ENCODE data around the gene TRHDE.
"Not testable (repeated sequence)": the region's sequence is repeated elsewhere in the genome, so short reads cannot be mapped to it uniquely, and the experiment has no call there.

The TRHDE gene

DNA sequence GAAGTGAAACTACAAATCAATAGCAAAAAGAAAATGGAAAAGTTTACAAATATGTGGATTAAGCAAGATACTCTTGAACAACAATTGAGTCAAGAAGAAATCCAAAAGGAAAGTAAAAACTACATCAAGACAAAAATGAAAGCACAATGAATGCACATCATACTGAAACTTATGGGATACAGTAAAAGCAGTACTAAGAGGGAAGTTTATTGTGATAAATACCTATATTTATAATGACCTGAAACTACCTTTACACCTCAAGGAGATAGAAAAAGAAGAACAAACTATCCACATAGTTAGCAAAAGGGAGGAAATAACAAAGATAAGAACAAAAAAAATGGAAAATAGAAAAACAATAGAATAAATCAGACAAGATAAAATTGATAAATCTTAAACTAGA lies 375.0 kb downstream of the TRHDE start:
- DNase-seq: no peak

DNA sequence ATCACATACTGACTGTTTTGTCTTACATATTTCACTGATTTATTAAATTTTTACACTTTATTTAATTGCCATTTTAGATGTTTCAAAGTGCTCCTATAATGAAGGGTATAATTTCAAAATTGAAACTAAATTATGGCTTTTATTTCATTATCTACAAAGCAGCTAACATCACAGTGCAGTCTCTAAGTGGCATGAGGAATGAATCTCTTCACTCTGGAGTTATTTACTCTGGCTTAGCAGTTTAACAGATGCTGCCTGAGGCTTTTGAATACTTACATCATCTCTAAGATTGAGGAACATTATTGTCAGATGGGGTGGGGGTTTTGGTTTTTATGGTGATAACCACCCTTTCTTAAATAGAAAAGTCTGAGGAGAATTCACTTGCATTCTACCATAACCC lies 386.4 kb downstream of the TRHDE start:
- DNase-seq: no peak

DNA sequence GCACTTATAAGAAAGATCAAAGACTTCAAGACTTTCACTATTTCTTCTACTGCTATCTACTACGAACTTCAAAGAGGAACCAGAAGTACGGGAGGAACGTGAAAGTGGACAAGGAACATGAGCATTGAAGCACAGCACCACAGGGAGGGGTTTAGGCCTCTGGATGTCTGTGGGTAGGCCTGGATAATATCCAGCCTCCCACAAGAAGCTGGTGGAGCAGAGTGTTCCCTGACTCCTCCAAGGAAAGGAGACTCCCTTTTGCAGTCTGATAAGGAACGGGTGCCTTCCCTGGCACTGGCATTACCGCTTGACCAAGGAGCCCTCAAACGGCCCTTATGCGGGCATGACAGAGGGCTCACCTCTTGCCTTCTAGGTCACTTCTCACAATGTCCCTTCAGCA lies 388.0 kb downstream of the TRHDE start:
- DNase-seq: not testable (repeated sequence)

DNA sequence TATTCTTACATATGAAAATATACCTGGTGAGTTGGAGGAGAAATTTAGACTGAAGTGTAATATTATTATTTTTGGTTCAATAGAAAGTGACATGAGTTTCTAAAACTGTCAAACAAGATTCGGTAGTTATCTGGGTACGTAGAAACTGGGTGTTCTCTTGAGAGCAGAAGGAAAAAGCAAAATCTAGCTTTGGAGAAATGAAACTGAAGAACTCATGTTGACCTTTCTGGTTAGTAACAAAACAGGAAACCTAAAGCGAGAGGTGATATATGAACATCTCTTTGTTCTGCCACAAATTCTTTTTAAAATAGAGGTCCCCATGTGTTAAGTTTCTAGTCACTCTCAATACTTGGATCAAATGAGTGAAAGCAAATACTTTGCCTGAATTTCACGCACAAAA lies 401.7 kb downstream of the TRHDE start:
- no peak for DNase-seq

DNA sequence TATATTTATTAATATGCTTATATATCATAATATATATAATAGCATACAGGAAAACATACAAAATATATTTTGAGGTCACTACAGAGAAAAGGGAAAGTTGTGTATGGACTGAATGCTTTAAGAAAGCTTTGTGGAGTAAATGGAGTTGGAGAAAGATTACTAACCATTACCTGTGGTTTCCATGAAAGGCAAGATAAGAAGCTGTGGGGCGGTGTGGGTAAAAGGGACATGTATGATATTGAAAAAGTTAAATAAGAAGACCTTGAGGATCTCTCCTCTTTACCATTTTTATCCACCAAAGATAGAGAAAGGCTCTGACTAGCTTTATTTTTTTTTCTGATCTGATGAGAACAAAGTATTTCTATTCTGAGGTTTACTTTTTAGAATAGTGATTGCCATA lies 404.4 kb downstream of the TRHDE start:
- no peak for DNase-seq

DNA sequence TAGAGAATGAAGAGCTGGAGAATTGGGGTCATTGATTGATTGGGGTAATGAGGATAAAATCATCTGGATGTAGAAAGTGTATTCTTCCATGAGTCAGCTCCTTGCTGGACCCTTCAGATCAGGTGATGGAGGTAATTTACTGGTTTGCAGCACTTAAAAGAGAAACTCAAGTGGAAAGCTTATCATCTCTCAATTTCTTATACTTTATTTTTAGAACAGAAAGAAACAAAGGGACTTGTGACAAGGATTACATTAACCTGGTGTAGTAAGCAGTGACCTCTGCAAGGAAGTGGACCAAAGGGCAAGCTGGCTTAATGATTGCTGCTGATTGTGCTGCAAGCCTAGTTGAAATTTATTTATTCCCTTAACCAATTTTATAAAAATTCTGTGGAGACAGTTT lies 405.0 kb downstream of the TRHDE start:
- no peak for DNase-seq

DNA sequence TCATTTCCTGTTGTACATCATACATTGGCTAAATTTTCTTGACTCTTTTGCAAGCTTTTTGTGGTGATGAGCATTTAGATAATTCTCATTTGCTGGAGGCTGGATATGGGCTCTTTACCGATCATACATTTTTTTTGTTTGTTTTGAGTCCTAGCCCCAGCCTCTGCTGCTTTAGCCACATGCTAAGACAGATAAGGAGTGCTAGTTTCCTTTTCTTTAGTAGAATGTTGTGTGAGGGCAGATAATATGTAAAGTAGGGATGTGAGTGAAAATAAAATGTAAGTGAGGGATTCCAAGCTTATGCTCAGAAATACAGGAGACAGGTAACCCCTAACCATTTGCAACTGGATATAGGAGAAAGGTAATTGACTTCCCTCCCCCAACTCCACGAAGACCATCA lies 405.7 kb downstream of the TRHDE start:
- no peak for DNase-seq

DNA sequence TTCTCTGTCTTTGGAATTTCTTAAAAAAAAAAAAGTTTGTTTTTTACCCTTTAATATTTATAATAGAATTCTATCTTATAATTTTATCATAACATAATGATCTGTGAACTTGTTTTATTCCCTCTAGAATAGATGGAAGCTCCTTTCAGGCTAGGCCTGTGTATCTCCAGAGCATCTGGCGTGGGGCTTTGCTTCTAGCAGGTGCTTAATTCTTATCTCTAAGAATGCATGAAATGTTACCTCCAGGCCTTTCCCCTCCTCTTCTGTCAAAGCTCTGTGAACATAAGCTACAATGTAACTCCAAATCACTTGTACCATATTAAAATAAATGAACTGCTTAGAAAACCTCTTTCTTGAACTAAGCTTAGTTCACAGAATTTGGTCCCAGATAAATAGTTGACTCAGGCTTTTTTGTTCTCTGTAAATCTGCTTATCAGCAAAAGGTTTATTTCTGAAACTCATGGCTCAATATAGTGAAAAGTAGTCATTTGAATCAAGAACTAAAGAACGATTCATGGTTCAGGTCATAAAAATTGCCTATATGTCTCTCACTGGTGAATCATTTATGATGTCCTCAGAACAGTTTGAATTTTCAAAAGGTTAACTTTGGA lies 407.1 kb downstream of the TRHDE start:
- DNase-seq: no peak

DNA sequence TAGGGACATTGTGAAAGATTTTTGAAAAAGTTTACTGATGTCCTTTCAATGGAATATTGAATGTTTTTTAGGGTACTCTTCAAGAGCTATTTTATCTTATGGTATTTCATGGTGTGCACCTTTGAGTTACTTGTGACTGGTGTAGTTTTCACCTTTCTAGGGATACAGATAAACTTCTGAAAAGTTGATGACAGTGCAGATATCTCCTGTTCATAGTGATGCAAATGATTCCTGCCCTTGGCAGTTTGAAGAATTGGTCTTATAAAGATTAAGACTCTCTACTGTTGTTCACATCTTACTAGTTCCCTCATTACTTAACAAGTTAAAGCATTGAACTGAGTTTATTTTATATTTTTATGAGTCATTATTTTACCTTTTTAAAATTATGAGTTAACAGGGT lies 408.9 kb downstream of the TRHDE start:
- DNase-seq: no peak

DNA sequence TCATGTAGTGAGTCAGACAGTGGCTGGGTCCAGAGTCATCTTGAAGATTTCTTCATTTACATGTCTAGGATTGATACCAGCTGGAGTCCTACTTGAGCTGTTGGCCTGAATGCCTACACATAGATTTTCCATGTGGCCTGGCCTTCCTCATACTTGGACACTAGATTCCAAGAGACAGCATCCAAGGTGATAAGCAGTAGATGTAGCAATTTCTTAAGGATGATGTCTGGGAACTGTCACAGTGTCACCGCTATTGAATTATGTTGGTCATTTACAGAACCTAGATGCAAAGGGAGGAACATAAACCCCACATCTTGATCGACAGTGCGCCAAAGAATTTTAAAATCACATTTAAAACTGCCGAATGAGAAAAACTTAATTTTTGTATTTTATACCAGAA lies 412.3 kb downstream of the TRHDE start:
- no peak for DNase-seq

DNA sequence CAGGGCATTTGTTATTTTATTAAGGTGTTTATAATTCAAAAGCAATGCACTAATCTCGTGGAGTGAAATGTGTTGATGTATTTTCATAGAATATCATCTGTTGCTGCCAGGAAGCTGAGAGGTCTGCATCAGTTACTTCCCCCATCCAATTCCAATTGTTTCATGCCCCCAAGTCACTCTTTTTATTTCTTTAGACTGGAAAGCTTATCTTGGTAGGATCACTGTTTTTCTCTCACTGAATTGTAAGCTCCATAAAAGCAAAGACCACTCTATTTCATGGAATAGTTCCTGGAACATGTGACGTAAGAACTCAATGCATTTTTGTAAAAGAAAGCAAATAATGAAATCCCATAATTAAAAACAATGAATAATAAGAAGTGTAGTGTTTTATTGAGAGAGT lies 420.2 kb downstream of the TRHDE start:
- no peak for DNase-seq

DNA sequence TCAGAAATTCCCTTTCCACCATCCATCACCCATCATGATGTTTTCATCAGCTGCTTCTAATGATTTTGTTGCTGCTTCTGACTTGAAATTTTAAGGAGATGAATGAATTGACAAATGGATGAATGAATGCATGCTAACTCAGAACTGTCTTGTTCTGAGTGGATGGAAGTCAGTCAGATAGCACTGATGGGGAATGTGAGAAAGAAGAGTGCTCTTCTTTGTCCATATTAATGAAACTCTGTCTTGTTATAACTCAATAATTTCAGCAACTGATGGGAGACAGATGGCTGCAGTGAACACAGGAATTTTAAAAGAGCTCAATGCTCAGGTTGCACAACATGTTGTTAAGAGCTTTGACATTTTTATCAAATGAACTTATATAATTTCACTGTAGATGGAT lies 422.0 kb downstream of the TRHDE start:
- DNase-seq: no peak

DNA sequence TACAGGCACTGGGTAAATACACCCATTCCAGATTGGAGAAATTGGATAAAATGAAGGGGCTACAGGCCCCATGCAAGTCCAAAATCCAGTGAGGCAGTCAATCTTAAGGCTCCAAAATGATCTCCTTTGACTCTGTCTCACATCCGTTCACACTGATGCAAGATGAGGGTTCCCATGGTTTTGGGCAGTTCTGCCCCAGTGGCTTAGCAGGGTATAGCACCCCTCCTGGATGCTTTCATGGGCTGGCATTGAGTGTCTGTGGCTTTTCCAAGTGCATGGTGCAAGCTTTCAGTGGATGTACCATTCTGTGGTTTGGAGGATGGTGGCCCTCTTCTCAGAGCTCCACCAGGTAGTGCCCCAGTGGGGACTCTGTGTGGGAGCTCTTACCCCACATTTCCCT lies 427.2 kb downstream of the TRHDE start:
- DNase-seq: no peak

DNA sequence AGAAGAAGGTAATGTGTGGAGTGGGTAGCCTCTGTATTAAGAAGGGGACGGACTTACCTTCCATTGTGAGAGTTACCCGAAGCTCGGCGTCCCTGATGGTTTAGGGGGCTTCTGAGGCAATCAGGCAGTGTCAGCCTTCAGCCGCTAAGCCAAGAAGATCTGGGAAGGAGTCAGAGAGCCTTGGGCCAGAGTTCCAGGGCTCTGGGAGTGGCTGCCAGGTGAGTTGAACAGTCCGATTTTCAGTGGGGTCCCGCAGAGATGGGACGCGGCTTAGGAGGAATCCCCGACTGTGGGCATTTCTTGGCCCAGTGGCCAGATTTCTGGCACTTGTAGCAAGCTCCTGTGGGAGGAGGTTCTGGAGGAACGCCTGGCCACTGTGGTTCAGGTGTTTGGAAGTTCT lies 439.9 kb downstream of the TRHDE start:
- not testable (repeated sequence) for DNase-seq

DNA sequence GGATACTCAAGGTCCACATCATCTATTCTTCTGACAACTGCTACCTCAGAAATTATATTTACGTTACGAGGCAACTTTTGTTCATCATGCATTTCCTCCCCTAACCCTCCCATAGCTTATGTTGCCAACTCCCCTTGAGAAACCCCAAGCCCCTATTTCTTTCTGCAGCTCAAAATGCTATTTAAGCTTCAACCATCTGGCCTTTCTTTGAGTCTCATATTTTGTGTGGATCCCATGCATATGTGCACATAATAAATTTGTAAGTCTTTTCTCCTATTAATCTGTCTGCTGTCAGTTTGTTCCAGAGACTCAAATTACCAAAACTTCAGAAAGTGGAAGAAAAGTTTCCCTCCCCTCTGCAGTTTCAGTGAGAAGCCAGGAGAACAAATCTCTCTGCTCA lies 444.1 kb downstream of the TRHDE start:
- no peak for DNase-seq

DNA sequence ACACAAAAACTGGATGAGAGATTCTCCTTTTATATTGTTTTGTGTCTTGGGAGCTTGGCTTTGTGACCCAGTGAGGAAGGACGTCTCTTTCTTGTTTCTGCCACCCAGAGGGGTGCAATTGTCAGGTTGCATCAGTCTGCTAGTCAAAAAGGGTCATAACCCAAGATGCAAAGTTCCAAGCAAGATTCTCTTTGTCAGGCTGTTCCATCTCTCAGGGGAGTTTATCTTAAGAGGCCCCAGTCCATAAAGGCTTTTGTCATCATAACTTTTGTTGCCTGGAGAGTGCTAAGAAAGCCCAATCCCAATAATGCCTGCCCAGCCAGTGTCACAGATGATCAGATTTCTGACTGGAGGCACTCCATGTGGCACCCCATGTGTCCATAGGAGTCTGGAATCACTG lies 444.9 kb downstream of the TRHDE start:
- no peak for DNase-seq
